ENCODE data around the gene CLK1.
A peak's percentile ranks its signal among the peaks of the same experiment; 100 is the strongest.
"Not testable (repeated sequence)": the region's sequence is repeated elsewhere in the genome, so short reads cannot be mapped to it uniquely, and the experiment has no call there.

Gene CLK1

DNA sequence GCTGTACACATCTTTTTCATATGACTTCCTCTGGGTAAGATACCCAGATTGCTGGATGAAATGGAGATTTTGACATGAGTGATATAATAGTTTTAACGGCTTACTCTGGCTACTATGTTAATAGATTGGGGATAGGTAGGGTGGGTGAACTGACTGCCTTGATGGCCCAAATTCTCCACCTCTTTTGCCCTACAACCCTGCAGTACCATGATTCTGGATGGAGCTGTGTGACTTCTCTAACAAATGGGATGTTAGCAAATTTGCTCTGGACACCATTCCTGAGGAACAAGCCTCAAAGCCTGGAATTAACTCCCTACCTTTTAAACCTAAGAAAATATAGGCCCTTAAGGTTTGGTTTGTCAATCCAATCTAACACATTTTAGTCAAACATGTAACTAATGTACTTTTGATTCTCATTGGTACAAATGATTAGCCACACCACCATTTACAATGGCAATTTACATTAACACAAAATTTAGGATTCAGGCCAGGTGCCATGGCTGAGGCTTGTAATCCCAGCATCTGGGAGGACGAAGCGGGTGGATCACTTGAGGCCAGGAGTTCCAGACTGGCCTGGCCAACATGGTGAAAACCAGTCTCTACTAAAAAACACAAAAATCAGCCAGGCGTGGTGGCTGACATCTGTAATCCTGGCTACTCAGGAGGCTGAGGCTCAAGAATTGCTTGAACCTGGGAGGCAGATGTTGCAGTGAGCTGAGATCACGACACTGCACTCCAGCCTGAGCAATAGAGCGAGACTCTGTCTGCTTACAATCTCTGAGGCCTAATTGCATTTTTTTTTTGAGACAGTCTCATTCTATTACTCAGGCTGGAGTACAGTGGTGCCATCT is 12.8 kb downstream of the CLK1 start:
- no peak for DNase-seq (ENCODE audit: low read depth in 2 of 2)

DNA sequence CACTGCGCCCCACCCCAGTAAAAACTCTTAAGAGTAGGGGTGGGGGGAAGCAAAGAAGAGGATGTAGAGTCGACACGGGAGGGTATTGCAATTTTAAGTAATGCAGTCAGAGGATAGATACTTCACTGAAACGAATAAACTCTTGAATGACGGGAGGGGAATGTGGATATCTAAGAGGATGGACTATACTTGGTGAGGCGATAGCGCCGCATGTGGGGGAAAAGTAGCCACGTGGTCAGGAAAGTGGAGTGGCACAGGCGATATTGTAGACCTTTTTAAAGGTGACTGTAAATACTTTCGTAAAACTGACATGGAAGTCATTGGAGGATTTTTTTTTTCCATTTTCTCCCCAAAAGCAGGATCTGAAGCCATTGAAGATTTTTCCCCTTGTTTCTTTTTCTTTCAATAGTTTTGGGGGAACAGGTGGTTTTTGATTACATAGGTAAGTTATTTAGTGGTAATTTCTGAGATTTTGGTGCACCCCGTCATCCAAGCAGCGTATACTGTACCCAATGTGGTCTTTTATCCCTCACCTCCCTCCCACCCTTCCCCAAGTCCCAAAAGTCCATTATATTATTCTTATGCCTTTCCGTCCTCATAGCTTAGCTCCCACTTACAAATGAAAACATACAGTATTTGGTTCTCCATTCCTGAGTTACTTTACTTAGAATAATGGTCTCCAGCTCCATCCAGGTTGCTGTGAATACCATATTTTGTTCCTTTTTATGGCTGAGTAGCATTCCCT is 13.8 kb downstream of the CLK1 start:
- no peak for DNase-seq (ENCODE audit: low read depth in 2 of 2)

DNA sequence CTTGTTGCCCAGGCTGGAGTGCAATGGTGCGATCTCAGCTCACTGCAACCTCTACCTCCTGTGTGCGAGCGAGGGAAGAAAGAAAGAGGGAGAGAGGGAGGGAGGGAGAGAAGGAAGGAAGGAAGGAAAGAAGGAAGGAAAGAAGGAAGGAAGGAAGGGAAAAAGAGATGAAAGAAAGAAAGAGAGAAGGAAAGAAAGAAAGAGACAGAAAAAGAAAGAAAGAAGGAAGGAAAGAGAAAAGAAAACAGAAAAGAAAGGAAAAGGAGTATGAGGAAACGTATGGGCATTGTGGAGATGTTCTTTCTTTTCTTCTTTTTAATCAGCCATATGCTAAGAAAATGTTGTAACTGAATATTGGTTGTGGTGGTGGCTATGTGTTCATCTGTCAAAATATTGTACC is 16.5 kb downstream of the CLK1 start:
- DNase-seq (ENCODE audit: low read depth in 2 of 2): no peak

DNA sequence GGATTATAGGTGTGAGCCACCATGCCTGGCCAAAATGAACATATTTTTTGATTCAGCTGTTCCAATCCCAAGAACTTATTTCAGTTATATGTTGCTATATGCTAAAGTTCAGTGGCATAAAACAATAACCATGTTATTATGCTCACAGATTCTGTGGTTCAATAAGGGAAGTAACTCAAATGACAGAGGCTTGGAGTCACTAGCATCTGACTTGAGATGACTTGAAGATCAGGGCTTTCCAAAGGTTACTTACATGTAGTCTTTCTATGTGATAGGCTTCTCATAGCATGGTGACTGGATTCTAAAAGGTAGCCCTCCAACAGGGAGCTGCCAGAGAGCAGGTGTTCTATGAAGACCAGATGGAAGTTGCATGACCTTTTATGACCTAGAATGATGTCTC is 17.2 kb downstream of the CLK1 start:
- no peak for DNase-seq (ENCODE audit: low read depth in 2 of 2)

DNA sequence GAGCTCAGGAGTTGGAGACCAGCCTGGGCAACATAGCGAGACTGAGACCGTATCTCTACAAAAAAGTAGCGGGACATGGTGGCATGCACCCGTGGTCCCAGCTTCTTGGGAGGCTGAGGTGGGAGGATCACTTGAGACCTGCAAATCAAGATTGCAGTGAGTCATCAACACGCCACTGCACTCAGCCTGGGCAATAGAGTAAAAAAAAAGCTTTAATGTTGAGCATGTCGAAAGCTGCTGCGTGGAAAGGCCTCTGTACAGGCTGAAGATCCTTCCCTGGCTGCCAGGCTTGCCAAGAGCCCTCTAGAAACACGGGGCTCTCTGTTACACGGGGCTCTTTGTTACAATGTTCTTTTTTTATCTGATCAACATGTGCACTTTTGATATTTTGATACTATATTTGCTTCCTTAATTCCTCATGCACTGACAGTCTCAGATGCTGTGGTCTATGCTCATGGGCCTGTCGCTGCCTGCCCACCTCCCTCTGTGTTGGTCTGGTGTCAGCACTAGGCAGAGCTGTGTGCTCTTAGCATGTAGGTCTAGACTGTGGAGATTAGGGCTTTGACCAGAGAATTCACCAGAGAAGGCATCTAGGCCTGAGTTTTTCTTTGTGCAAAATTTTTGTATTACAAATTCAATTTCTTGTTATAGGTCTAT is 18.7 kb downstream of the CLK1 start:
- DNase-seq (ENCODE audit: low read depth in 2 of 2): no peak

DNA sequence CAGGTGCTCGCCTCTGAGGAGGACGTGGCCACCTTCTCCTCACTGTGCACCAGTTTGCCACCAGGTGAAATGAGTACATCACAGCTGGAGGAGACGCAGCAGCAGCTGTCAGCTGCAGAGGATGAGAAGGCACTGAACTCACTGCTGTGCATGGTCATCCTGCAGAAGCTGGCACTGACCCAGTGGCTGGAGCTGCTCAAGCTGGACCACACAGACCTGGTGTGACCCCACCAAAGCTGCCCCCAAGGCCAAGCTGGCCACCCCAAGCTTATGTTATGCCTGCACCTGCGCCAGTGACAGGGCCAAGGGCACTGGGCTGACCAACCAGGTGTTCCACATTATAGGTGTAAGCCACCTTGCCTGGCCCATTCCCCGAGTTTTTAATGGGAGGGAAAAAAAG is 19.3 kb downstream of the CLK1 start:
- no peak for DNase-seq (ENCODE audit: low read depth in 2 of 2)

DNA sequence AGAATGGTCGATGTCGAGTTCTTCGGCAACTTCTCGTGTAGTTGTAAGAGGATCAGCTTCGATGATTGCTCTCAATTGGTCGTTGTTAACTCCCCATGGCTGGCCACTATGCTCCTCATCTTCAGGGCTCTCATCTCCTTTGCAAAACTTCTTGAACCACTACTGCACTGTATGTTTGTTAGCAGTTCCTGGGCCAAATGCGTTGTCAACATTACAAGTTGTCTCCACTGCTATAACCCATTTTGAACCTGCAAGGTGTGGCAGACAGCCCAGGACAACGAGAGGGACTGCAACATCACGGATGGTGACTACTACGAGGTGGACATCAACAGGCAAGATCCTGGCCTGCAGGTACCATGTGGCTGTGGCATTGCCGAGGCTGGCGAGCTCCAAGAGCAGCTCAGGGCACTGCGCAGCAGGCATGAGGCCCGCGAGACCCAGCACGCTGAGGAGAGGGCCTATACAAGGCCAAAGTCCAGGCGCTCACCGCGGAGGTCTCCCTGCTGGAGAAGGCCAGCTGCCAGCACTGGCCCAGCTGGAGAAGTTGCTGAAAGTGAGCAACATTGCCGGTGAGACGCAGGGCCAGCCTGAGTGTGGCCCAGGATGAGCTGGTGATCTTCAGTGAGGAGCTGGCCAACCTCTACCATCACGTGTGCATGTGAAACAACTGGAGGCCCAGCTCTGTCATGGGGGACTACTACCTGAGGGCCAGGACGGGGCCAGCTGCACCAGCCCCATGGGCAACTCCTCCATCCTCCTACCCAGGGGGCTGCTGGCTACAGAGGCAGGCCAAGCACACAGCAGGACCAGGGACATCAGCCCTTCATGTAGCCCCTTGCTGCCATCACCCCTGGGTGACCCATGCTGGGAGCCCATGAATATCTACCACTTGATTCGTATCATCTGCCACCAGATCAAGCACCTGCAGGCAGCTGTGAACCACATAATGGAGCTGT is 20.2 kb downstream of the CLK1 start:
- no peak for DNase-seq (ENCODE audit: low read depth in 2 of 2)

DNA sequence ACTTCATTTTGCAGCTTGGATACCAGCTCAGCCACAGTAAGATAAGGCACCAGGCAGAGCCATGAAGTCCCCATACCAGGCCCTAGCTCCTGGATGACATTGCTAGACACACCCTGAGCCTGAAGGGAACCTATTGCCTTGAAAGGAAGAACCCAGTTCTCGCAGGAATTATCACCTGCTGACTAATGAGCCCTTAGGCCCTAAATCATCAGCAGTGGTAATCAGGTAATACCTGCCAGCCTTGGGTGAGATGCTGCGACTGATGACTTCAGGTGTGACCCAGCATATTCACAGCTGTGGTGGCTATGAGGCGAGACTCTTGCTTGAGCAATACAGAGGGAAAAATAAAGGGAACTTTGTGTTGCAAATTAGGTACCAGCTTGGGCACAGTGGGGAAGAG is 24.9 kb downstream of the CLK1 start:
- DNase-seq (ENCODE audit: low read depth in 2 of 2): no peak

DNA sequence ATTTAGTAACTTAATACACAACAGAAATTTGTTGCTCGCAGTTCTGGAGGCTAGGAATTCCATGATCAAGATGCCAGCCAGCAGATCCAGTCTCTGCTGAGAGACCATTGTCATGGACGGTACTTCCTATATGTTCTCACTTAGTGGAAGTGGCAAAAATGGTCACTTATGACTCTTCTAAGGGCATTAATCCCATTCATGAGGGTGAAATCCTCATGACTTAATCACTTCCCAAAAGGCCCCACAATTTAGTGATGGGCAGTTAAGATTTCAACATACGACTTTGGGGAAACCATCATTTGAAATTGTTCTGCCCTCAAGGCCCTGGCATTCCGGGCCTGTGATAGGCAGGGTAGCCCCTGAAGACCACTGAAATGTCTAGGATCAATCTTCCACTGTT is 29.8 kb downstream of the CLK1 start:
- no peak for DNase-seq (ENCODE audit: low read depth in 2 of 2)

DNA sequence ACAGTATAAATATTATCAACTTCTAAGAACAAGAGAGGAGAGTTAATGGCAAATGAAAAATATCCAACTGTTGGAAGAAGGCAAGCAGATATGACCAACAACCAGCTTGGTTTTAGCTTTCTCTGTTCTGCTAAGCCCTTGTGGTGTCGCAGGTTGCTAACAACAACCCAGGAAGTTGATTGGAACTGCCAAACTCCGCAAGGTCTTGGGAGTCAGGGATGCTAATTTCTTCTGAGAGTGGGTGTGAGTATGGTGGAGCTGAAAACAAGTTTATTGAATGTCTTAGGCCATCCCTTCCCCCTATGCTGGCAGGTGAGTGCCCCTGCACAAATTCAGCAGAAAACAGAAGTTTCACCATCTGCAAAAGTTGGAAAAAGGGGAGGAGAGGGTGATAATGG is 35.2 kb downstream of the CLK1 start:
- DNase-seq (ENCODE audit: low read depth in 2 of 2): no peak

DNA sequence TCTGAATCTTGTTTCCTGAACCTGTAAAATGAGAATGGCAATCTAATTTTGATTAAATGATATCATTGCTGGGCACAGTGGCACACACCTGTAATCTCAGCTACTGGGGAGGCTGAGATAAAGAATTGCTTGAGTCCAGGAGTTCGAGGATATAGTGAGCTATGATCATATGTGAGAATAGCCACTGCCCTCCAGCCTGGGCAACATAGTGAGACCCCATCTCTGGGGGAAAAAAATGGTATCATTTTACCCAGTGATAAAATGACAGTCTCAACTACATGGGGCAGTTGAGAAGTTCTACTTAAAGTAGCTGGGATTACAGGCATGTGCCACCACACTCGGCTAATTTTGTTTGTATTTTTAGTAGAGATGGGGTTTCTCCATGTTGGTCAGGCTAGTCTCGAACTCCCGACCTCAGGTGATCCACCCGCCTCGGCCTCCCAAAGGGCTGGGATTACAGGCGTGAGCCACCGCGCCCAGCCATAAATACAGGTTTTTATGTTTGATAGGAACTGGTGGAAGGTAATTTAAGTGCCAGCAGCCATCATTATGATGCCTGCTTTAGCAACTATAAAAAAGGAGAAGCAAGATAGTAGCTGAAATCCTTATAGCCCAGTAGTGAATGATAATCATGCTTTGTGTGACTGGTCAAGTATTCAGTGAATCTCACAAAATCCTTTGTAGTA is 35.7 kb downstream of the CLK1 start:
- no peak for DNase-seq (ENCODE audit: low read depth in 2 of 2)

DNA sequence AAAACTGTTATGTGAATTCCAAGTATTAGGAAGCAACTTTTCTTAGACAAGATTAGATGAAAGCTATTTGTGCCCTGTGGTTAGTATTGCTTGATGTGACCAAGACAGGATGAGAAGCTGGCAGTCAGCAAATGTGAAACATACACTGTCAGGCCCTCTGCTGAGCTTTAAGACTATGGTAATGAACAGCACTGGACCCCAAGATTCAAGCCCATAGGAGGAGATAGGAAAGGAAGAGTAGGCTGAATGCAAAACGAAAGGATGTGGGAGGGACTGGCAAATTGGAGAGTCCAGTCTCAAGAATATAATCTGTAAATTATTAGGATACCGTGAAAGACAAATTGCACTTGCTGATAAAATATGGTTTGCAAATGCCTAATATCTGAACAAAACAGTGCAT is 36.4 kb downstream of the CLK1 start:
- no peak for DNase-seq (ENCODE audit: low read depth in 2 of 2)

DNA sequence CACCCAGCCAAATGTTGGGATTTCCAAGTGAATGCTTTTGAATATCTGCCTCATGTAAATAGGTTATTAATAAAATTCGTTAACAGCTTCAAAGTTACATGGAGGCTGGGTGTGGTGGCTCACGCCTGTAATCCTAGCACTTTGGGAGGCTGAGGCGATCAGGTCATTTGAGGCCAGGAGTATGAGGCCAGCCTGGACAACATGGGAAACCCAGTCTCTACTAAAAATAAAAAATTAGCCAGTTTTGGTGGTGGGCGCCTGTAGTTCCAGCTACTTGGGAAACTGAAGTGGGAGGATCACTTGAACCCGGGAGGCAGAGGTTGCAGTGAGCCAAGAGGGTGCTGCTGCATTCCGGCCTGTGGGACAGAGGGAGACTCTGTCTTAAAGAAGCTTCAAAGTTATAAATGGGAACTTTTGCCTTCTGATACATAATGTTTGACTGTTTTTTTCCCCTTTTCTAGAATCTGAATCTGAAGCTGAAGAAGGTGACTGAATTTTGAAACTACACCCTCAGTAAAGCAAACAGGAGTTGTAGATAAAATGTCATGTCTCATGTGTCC is 42.7 kb downstream of the CLK1 start:
- no peak for DNase-seq (ENCODE audit: low read depth in 2 of 2)

DNA sequence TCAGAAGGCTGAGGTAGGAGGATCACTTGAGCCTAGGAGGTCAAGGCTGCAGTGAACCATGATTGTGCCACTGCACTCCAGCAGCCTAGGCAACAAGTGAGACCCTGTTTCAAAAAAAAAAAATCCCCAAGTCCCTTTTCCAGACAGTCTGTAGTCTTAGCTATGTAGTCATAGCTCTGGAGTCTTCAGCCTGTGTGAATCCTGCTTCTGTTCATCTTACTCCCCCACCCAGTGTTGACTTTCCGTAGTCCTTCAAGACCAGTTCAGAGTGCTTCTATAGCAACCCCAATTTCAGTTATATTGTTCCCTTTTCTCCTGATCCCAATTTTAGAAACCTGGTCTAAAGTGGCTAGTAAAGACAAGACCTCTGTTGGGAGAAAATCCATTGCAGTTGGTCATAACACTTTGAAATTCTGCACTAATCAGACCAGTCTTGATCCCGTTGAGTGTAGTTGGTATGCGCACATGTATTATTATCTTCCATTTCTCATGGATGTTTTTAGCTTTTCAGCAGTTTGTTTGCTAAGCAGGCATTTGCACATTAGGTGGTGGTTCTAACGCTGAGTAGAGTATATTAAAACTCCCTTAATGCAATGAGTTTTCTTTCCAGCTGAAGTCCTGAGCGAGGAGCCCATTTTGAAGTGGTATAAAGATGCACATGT is 43.8 kb downstream of the CLK1 start:
- no peak for DNase-seq (ENCODE audit: low read depth in 2 of 2)

DNA sequence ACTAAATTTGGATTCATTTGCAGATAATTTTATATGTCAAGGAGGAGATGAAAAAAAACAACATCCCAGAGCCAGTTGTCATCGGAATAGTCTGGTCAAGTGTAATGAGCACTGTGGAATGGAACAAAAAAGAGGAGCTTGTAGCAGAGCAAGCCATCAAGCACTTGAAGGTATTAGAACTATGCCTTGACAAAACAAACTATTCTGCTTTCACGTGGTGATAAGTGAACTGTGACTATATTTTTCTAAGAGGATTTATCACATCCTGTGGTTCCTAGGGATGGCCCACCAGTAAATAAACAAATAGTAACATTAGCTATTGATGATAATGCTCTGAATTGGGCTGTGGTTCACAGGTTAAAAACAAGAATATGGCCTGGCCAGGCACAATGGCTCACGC is 45.7 kb downstream of the CLK1 start:
- DNase-seq (ENCODE audit: low read depth in 2 of 2): not testable (repeated sequence)

DNA sequence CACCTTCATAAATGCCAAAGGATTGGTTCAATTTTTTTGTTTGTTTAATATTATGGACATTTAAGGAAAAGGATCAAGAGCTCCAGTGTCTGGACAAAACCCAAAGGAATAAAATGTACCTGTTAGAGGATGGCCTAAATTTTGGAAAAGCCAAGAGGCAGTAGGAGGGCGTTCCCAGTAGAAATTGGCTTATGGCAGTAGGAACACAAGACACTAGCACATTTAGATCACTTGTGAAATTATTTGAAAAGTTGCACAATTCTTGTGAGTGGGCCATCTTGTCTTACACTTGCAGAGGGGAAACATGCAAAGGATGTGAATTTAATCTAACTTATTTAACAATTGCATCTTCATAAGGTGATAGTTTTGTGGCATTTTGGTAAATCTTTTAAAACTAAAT is 49.5 kb downstream of the CLK1 start:
- DNase-seq (ENCODE audit: low read depth in 2 of 2): no peak

DNA sequence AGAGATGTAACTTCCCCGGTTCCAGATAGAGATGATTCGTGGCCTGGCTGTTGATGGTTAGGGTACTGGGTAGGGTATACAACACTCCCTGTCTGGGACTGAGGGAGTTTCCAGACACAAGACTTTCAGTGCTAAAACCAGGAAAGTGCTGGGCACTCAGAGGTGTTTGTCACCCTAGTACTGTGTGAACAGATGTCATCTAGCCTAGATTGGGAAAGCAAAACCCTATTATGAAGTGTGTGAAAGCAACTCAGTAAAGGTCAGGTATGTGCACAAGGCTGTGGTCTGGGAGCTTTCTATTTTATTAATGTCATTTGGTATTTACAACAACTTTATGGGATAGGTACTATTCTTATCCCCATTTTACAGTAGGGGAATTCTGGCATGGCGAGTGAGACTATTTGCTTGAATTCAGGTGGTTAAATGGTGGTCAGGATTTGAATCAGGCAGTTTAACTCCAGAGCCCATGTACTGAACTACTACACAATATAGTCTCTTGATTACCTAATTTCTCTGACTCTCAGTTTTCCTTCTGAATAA is 50.1 kb downstream of the CLK1 start:
- DNase-seq (ENCODE audit: low read depth in 2 of 2): peak in 1 of 2 experiments; percentile 14

DNA sequence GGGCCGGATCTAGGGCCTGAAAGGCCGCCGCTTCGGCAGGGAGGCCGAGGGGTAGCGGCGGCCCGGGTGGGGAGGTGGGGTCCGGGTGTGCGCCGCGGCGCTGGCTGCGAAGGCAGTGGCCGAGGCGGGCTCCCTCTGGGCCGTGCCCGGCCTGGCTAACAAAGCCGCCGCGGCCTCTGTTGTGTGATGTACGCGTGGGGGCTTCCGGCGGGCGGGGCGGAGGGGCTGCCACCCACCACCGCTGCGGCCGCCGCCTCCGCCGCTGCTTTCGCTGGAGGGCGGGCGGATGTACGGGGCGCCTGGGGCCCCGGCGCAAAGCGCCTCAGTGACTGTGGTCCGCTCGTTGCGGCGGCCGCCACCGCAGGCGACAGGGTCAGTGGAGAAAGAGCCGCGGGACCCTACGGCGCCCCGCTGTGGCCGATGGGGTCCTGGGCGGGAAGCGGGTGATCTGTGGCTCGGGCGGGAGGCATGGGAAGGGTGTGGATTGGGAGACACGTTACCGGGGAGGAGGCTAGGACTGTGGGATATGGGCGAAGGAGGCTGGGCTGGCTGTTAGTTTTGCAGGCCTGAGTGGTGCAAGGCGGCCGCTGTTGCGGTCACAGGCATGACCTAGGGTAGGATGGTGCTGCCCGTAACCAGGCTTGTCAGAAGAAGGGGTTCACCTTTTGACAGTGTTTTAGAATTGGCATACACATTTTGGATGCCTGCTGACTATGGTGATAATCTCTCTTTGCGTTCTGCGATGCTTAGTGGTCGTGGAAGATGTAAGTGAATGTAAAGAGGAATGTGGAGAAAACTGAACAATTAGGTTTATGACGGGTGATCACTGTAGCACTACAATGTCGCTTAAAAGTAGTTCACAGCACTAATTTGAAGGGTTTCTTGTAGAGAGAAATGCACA is 52.1 kb downstream of the CLK1 start:
- DNase-seq (ENCODE audit: low read depth in 2 of 2): peak; percentile 13 to 49
